ENCODE measurements around the gene SH3RF3.
"Not testable (repeated sequence)": the region's sequence is repeated elsewhere in the genome, so short reads cannot be mapped to it uniquely, and the experiment has no call there.

Gene SH3RF3

DNA sequence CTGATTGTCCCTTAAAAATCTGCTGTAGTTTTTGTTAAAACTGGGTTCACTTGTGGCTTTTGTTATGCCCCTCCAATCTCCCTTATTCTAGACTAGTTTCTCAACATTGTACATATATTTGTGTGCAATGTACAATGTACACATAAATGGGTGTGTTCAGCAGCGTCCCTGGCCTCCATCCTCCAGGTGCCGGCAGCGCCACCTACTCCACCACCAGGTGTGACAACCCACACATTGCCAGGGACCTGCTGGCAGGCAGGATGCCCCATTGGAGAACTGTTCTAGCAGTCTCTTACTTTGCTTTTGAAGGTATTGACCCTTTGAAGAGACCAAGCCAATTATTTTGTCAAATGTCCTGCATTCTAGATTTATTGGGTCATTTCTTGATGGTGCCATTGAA, 75.4 kb downstream of the SH3RF3 start:
- no peak for DNase-seq

GRCh38 chr2:109205447-109205846, 76.4 kb downstream of the SH3RF3 start:
- no peak for DNase-seq

GRCh38 chr2:109206569-109207146, 77.7 kb downstream of the SH3RF3 start:
- DNase-seq, result no peak

DNA sequence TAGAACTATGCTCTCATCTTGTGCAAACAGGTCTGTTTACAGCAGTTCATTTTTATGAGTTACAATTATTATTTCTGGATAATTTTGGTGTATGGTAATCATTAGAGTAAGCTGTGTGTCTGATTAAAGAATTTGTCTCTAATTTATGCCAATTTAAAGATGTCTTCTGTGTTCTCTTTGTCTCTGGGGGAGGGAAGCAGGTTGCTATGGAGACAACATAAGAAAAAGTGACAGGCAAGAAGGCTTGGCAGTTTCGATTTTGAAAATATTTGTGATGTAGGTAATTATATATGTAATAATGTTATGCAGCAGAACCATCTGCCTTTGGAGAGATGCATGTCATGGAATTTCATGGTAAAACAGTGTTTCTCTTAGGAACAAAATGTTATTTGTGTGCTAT, 78.2 kb downstream of the SH3RF3 start:
- DNase-seq, result peak in 1 of 3 experiments; percentile 28

DNA sequence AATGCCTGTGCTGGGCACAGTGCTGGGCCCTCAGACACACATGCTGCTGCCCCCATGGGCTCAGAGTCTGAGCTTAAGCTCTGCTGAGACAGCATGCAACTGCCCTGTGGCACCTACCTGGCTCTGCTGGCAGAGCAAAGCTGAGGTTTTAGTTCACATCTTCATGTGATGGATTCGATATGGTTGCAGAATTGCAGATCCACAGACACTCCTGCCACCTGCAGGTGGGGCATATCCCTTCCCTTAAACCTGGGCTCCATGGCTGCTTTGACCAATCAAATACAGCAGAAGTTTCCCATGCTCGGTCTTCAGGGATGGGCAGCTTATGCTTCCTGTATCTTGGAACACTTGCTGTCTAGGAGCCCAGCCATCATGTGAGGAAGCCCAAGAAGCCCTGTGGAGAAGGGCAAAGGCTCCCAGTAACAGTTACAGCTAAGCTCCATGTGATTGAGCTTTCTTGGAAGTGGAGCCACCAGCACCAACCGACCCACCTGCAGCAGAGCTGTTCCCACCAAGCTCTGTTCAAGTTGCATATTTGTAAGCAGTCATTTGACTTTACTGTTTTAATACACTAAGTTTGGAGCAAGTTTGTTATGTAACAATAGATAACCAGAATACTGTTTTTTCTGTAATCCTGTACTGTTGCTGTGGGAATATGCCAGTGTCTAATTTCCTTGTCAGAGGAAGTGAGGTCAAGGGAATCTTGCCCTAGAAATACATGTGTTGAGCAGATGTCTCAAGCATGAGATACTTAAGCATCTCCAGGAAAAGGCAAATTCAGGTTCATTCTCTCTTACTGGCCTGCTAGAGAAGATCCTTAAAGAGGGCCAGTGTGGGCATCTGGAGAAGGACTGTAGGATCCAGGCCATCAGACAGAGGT, 79.3 kb downstream of the SH3RF3 start:
- no peak for DNase-seq

GRCh38 chr2:109208951-109209335, 79.9 kb downstream of the SH3RF3 start:
- no peak for DNase-seq

GRCh38 chr2:109209412-109209811, 80.4 kb downstream of the SH3RF3 start:
- no peak for DNase-seq

DNA sequence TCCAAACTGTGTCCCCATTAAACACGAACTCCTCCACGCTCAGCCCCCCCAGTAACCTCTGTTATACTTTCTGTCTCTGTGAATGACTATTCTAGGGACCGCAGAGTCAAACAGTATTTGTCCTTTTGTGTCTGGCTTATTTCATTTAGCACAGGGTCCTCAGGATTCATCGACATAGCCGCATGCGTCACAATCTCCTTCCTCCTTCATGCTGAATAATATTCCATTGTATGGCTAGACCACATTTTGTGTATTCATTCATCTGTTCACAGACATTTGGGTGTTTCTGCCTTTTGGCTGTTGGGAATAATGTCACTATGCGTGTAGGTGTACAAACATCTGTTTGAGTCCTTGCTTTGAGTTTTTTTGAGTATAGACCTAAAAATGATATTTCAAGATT, 80.9 kb downstream of the SH3RF3 start:
- DNase-seq, result no peak

GRCh38 chr2:109210431-109211200, 81.6 kb downstream of the SH3RF3 start:
- DNase-seq, result no peak

GRCh38 chr2:109211315-109211714, 82.3 kb downstream of the SH3RF3 start:
- DNase-seq, result no peak

DNA sequence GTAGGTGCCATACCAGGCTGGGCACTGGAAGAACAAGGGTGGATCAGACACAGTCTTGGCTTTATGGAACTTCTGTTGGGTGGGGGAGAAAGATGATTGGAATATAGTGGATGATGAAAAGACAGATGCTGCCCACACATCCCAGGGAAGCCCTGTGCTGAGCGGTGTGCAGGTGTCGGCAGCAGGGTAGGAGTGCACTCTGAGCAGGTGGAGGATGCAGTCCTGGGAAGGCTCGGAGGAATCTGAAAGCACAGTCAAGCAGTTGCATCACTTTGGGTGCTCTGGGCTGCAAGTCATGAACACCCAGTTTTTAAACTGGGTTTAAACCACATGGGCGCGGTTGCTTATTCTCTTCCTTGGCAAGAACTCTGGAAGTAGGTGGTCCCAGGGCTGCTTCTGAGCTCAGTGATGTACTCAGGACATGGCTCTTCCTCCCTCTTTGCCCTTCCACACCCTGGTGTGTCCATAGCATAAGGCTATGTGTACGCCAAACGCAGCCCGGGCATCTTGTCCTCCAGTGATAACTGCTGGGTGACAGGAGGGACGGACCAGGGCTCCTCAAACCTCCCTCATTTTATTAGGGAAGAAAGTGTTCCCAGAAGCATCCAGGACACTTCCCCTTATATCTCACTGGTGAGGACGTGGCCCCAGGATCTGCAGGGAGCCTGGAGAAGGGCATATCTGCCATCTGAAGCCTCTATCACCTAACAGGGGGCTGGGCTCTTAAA, 84.0 kb downstream of the SH3RF3 start:
- DNase-seq, result no peak

GRCh38 chr2:109213646-109214433, 84.8 kb downstream of the SH3RF3 start:
- DNase-seq, result peak in 1 of 3 experiments; percentile 12

DNA sequence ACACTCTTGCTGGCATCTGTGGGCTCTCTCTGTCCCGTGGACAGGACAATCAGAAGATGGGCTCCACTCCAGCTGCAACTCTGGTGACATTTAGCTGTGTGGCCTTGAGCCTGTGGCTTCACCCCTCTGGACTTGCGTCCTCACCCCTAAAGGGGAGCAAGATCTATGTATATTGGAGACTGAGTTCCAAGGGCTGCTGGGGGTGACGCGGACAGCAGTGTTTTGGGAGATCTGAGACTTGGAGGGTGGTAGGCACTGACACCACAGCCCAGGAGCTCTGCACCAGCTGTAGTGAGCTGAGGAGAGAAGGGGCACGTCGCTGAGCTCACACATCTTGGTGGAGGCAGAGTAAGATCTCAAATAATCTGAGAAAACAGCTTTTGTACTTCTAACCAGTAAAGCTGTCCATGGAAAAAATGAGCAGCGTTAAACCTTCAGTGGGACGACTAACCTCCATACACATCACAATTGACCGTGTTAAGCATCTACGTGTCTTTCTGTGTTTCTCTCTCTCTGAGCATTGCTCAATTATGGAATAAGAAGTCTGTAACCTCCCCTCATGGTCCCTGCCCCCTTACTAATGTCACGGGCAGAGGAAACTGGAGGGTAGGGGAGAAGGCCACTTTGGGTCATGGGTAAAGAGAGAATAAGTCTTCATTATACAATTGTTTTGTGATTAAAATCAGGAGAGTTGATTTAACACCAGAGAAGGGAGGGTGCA, 85.8 kb downstream of the SH3RF3 start:
- no peak for DNase-seq

GRCh38 chr2:109215866-109216265, 86.9 kb downstream of the SH3RF3 start:
- DNase-seq, result no peak

- peak in 2 of 3 experiments; percentile 2 to 18 for DNase-seq
Measured at GRCh38 chr2:109216332-109216731, 87.3 kb downstream of the SH3RF3 start.

DNA sequence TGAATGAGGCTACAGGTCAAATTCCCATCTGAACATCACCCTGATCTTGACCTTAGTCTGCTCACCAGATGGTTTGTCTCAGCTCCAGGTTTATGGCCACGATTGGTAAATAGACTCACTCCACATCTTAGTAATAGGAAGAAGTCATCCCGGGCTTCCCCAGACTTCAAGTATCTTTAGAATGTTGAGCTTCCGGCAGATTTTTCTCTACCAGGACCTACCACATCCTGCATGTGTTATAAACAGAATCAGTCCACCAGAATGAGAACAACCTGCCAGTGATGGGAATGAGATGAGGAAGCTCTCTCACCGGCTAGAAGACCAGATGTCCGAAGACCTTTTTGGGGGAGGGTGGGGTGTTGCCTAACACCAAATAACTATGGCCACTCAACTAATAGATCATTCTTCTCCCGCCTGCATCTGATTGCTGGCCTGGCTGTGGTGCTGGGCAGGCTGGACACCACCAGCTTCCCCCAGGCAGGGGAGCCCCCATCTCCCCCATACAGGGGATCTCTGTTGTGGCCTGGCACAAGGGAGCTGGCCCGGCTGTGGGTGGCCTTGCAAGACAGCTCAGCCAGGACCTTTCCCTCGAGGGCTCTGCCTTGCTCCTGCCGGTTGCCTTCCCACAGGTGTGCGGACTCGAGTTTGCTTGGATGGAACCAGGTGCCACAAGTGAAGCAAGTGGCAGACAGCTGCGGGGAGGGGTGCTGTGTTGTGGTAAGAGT, 88.5 kb downstream of the SH3RF3 start:
- DNase-seq, result no peak

DNA sequence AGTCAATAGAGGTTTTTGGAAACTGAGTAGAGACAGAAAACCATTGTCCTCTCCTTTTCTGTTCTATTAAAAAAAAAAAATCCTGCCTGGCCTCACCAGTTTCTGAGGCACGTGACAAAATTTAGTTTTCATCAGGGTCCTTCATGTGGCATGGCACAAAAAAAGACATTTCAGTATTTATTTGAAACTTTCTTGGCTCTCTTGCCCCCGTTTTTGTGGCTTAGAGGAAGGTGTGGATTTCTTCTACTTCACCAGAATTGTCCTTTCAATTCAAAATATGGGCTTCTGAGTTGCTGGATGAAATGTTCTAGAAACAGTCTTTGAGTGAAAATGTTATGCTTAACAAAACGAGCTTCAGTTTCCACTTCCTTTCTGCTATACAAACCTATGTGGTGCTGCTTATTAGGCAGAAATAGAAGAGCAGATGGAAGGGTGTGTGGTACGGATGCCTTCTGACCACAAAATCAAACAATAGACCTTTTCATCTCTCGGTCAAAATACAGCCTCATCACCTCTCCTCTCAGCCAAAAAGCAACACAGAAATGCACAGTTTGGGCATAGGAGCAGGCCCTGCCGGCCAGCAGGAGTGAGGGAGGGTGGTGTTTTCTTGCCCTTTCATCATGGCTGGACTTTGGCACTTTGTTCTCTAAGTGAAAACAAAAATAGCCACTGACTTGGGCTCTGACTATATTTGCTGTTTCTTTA, 89.2 kb downstream of the SH3RF3 start:
- peak in 1 of 3 experiments; percentile 35 for DNase-seq

GRCh38 chr2:109218792-109219126, 89.8 kb downstream of the SH3RF3 start:
- peak in 1 of 3 experiments; percentile 35 for DNase-seq

DNA sequence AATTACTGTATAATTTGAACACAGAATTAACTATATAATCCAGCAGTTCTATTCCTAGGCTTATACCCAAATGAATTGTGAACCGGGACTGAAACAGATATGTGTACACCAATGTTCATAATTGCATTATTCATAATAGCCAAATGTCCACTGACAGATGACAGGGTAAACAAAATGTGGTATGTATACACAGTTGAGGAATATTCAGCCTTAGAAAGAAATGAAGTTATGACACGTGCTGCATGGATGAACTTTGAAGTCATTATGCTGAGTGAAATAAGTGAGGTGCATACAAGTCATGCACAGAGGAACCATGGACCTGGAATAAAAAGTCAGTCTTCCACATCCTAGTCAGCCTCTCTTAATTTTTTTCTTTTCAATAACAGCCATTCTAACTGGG, 91.9 kb downstream of the SH3RF3 start:
- DNase-seq, result no peak

GRCh38 chr2:109221316-109221715, 92.3 kb downstream of the SH3RF3 start:
- DNase-seq, result not testable (repeated sequence)

All from NCI-H1417 (cell line).